WTC11 (cell line): ENCODE measurements around the gene KLK12. TPM values are rescaled to one million over a fixed set of nuclear protein-coding genes. Genes with fewer than 3 reads are reported as not detected.
A peak's percentile ranks its signal among the peaks of the same experiment; 100 is the strongest.

Experiments used
- ATAC-seq: fragments of 200-7000 bp; cut with Tn5 transposase; 2 replicates; pipeline ENCODE4 v1.10.0; 2021; ENCODE audit warnings: mild to moderate bottlenecking, moderate library complexity
- CTCF ChIA-PET: fragments of 300-600 bp; sonication (Branson Sonifier 250); formaldehyde crosslinking; loops from one replicate; lab custom pipeline; 2021; ENCODE audit warnings: antibody characterized with exemption; lab: Charles Lee
- POLR2A ChIA-PET: fragments of 350-600 bp; sonication (Branson Sonifier 250); formaldehyde crosslinking; loops from one replicate; lab custom pipeline; 2021; ENCODE audit warnings: antibody characterized with exemption; lab: Charles Lee
- DNase-seq: peaks from one replicate; pipeline ENCODE4 v3.0.0; 2021; ENCODE audit warnings: low spot score
- H3K27ac Mint-ChIP-seq: 2 replicates; pipeline ENCODE4 v1.8.0; 2021; ENCODE audit warnings: mixed read lengths
- H3K27me3 Mint-ChIP-seq: 2 replicates; pipeline ENCODE4 v1.8.0; 2021; ENCODE audit warnings: low read depth, mild to moderate bottlenecking, moderate library complexity, mixed read lengths
- H3K36me3 Mint-ChIP-seq: 2 replicates; pipeline ENCODE4 v1.8.0; 2021; ENCODE audit warnings: mixed read lengths
- H3K4me1 Mint-ChIP-seq: 2 replicates; pipeline ENCODE4 v1.8.0; 2022; ENCODE audit warnings: mixed read lengths
- H3K4me3 Mint-ChIP-seq: 2 replicates; pipeline ENCODE4 v1.8.0; 2021; ENCODE audit warnings: mild to moderate bottlenecking, moderate library complexity, mixed read lengths
- H3K9me3 Mint-ChIP-seq: 2 replicates; pipeline ENCODE4 v1.8.0; 2021; ENCODE audit warnings: mixed read lengths
- CREB1 ChIP-seq: sonication (generic); formaldehyde crosslinking; IDR thresholded peaks from 2 replicates; pipeline ENCODE4 v1.8.0; 2023; ENCODE audit warnings: mild to moderate bottlenecking, missing genetic modification reagents
- ELF4 ChIP-seq: sonication (generic); formaldehyde crosslinking; IDR thresholded peaks from 2 replicates; pipeline ENCODE4 v1.8.1; 2022; ENCODE audit warnings: low read depth, mild to moderate bottlenecking, moderate library complexity, missing genetic modification reagents
- ESRRA ChIP-seq: sonication (generic); formaldehyde crosslinking; IDR thresholded peaks from 2 replicates; pipeline ENCODE4 v1.8.1; 2022; ENCODE audit warnings: mild to moderate bottlenecking, missing genetic modification reagents, borderline replicate concordance
- MYBL2 ChIP-seq: sonication (generic); formaldehyde crosslinking; IDR thresholded peaks from 2 replicates; pipeline ENCODE4 v1.8.1; 2023; ENCODE audit warnings: mild to moderate bottlenecking, moderate library complexity, missing genetic modification reagents
- SP1 ChIP-seq: sonication (generic); formaldehyde crosslinking; conservative IDR thresholded peaks from 2 replicates; pipeline ENCODE4 v1.8.1; 2022; ENCODE audit warnings: missing genetic modification reagents
- ZNF121 ChIP-seq: sonication (generic); formaldehyde crosslinking; IDR thresholded peaks from 2 replicates; pipeline ENCODE4 v1.8.0; 2023; ENCODE audit warnings: missing genetic modification reagents
- ZNF232 ChIP-seq: sonication (generic); formaldehyde crosslinking; IDR thresholded peaks from 2 replicates; pipeline ENCODE4 v1.8.0; 2022; ENCODE audit warnings: mild to moderate bottlenecking, missing genetic modification reagents
- ZNF416 ChIP-seq: fragments of 250-450 bp; sonication (Bioruptor Pico); IDR thresholded peaks from 2 replicates; pipeline ENCODE4 v1.9.0; 2021; ENCODE audit warnings: mild to moderate bottlenecking, inconsistent platforms
- ZNF423 ChIP-seq: fragments of 250-450 bp; sonication (Bioruptor Pico); IDR thresholded peaks from 2 replicates; pipeline ENCODE4 v2.1.2; 2022; ENCODE audit warnings: mild to moderate bottlenecking, moderate library complexity
- total RNA-seq: library from RNA; stranded (reverse); gene quantifications from 3 replicates; pipeline ENCODE4 v1.2.3, GENCODE V29; 2021
- TF ChIP-seq, protein P1 (sequence below): sonication (generic); formaldehyde crosslinking; IDR thresholded peaks from 2 replicates; pipeline ENCODE4 v1.8.0; 2023; ENCODE audit warnings: mild to moderate bottlenecking, missing genetic modification reagents
- TF ChIP-seq, protein P2 (sequence below): fragments of 250-450 bp; sonication (Bioruptor Pico); IDR thresholded peaks from 2 replicates; pipeline ENCODE4 v1.9.0; 2021; ENCODE audit warnings: mild to moderate bottlenecking
- TF ChIP-seq, protein P3 (sequence below): sonication (generic); formaldehyde crosslinking; IDR thresholded peaks from 2 replicates; pipeline ENCODE4 v1.8.1; 2023; ENCODE audit warnings: mild to moderate bottlenecking, missing genetic modification reagents, moderate library complexity
- TF ChIP-seq, protein P4 (sequence below): fragments of 200-600 bp; IDR thresholded peaks from 2 replicates; pipeline ENCODE4 v1.8.0; 2022; ENCODE audit warnings: antibody characterized with exemption
- TF ChIP-seq, protein P5 (sequence below): sonication (generic); formaldehyde crosslinking; conservative IDR thresholded peaks from 2 replicates; pipeline ENCODE4 v1.8.1; 2022; ENCODE audit warnings: mild to moderate bottlenecking, missing genetic modification reagents

Gene KLK12
- total RNA-seq, 1 experiment from 2014 or later, result not detected

DNA sequence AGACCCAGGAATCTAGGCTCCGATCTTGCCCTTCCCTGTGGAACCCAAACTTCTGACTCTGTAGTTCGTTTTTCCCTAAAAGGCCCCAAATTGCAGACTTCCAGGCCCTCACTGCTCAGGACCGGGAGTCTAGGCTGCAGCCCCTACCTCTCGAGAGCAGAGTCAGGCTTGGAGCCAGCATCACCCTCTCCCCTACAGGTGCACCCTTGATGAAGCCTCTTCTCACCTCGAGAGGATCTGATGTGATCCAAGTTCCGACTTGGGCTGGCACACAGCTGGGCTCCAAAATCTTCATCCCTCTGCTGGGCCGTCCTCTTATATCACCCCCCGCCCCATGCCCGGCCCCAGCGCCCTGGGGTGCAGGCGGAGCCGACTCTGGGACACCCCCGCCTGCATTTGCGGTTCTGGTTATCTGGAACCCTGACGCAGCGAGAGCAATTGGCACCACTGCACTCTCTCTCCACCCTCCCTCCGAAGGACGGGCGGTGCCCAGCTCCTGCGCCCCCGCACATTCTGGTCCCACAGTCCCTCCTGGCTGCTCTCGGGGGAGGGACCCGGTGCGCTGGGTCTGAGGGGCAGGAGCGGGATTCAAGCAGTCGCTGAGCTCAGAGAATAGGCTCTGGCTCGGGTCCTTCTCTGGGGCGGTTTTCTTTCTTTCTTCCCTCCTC is 51.0 kb downstream of the KLK12 start, which contains the start of gene KLK7 (continued):
- TF ChIP-seq, protein P1, sequence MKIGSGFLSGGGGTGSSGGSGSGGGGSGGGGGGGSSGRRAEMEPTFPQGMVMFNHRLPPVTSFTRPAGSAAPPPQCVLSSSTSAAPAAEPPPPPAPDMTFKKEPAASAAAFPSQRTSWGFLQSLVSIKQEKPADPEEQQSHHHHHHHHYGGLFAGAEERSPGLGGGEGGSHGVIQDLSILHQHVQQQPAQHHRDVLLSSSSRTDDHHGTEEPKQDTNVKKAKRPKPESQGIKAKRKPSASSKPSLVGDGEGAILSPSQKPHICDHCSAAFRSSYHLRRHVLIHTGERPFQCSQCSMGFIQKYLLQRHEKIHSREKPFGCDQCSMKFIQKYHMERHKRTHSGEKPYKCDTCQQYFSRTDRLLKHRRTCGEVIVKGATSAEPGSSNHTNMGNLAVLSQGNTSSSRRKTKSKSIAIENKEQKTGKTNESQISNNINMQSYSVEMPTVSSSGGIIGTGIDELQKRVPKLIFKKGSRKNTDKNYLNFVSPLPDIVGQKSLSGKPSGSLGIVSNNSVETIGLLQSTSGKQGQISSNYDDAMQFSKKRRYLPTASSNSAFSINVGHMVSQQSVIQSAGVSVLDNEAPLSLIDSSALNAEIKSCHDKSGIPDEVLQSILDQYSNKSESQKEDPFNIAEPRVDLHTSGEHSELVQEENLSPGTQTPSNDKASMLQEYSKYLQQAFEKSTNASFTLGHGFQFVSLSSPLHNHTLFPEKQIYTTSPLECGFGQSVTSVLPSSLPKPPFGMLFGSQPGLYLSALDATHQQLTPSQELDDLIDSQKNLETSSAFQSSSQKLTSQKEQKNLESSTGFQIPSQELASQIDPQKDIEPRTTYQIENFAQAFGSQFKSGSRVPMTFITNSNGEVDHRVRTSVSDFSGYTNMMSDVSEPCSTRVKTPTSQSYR (CRISPR knock-in tag), result no peak
- TF ChIP-seq ZNF232 (CRISPR knock-in tag), result no peak
- TF ChIP-seq, protein P2, sequence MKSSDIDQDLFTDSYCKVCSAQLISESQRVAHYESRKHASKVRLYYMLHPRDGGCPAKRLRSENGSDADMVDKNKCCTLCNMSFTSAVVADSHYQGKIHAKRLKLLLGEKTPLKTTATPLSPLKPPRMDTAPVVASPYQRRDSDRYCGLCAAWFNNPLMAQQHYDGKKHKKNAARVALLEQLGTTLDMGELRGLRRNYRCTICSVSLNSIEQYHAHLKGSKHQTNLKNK, result no peak
- TF ChIP-seq CREB1 (CRISPR knock-in tag), result no peak
- TF ChIP-seq ELF4 (CRISPR knock-in tag), result no peak
- TF ChIP-seq, protein P3, sequence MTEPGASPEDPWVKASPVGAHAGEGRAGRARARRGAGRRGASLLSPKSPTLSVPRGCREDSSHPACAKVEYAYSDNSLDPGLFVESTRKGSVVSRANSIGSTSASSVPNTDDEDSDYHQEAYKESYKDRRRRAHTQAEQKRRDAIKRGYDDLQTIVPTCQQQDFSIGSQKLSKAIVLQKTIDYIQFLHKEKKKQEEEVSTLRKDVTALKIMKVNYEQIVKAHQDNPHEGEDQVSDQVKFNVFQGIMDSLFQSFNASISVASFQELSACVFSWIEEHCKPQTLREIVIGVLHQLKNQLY (CRISPR knock-in tag), result no peak
- no peak for TF ChIP-seq ESRRA (CRISPR knock-in tag)
- TF ChIP-seq, protein P4, sequence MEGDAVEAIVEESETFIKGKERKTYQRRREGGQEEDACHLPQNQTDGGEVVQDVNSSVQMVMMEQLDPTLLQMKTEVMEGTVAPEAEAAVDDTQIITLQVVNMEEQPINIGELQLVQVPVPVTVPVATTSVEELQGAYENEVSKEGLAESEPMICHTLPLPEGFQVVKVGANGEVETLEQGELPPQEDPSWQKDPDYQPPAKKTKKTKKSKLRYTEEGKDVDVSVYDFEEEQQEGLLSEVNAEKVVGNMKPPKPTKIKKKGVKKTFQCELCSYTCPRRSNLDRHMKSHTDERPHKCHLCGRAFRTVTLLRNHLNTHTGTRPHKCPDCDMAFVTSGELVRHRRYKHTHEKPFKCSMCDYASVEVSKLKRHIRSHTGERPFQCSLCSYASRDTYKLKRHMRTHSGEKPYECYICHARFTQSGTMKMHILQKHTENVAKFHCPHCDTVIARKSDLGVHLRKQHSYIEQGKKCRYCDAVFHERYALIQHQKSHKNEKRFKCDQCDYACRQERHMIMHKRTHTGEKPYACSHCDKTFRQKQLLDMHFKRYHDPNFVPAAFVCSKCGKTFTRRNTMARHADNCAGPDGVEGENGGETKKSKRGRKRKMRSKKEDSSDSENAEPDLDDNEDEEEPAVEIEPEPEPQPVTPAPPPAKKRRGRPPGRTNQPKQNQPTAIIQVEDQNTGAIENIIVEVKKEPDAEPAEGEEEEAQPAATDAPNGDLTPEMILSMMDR, result no peak
- TF ChIP-seq MYBL2 (CRISPR knock-in tag), result no peak

DNA sequence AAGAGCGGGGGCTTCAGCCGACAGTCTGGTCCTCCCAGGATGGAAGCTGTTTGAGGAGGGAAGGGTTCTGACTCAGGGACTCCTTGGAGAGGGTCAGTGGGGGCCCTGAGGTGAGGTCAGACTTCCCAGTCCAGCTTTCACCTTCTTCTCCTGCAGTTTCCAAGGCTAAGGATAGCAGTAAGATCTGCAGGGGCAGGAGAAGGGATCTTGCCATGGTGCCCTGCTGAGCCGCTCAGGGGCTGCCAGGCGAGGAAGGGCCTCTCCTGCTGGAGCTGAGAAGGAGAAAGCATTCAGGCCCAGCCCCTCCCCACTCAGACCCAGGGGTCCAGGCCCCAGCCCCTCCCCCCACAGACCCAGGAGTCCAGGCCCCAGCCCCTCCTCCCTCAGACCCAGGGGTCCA is 52.6 kb downstream of the KLK12 start:
- 0 out of 2 replicates have a peak, but pooled peaks have one; percentile 54 for TF ChIP-seq ZNF121 (CRISPR knock-in tag)
- TF ChIP-seq, protein P1 (CRISPR knock-in tag), result no peak
- TF ChIP-seq, protein P5, sequence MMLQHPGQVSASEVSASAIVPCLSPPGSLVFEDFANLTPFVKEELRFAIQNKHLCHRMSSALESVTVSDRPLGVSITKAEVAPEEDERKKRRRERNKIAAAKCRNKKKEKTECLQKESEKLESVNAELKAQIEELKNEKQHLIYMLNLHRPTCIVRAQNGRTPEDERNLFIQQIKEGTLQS, result no peak

DNA sequence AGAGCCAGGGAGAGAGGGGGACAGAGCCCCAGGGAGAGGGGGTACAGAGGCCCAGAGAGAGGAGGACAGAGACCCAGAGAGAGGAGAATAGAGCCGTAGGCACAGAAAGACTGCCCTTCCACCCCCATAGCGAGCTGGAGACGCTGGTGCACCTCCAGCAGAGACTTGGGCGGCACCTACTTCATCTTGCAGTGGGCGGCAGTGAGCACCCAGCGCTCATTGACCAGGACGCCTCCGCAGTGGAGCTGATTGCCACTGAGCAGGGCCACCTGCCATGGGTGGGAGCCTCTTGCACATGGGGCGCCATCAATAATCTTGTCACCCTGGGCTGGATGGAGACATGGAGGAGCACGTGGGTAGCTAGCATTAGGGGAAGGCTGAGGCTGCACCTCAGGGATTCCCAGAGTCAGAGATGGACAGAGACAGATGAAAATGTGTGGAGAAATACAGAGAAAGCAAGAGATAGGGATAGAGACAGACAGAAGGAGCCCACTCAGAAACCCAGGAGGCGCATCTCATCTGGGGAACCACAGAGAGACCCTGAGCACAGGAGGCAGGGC is 53.1 kb downstream of the KLK12 start:
- ATAC-seq (no peak), DNase-seq (no peak)
- no peak overlapping the region for H3K4me3 Mint-ChIP-seq
- no peaks in the 10 kb centered on the region for H3K36me3 Mint-ChIP-seq
- ChIA-PET CTCF (interaction anchor here (1.6 kb wide), 1 partner anchor 35 kb away, joined by 5 read pairs; no protein-coding TSS in a partner anchor), POLR2A (no interaction called here)
- peaks cover 29% of the 10 kb centered on the region for H3K4me1 Mint-ChIP-seq
- H3K27me3 Mint-ChIP-seq, result peaks cover 49% of the 10 kb centered on the region
- no peak overlapping the region for H3K27ac Mint-ChIP-seq
- TF ChIP-seq, protein P3 (CRISPR knock-in tag), result no peak
- TF ChIP-seq ZNF416 (CRISPR knock-in tag) (no peak), SP1 (CRISPR knock-in tag) (no peak), ZNF423 (CRISPR knock-in tag) (no peak)
- peaks cover 8% of the 10 kb centered on the region for H3K9me3 Mint-ChIP-seq

More for the DNA sequence above, 52.6 kb downstream of the KLK12 start:
- DNase-seq (no peak), ATAC-seq (no peak)
- H3K27me3 Mint-ChIP-seq, result peaks cover 54% of the 10 kb centered on the region
- H3K4me3 Mint-ChIP-seq, result no peak overlapping the region
- peaks cover 29% of the 10 kb centered on the region for H3K4me1 Mint-ChIP-seq
- peaks cover 6% of the 10 kb centered on the region for H3K9me3 Mint-ChIP-seq
- POLR2A ChIA-PET, result no interaction called here
- no peaks in the 10 kb centered on the region for H3K36me3 Mint-ChIP-seq
- CTCF ChIA-PET, result interaction anchor here (1.6 kb wide), 1 partner anchor 35 kb away, joined by 5 read pairs; no protein-coding TSS in a partner anchor
- H3K27ac Mint-ChIP-seq, result no peak overlapping the region
